Raji (cell line): ENCODE data around the gene MIEF1.

Experiments used
- POLR2A ChIP-seq: IDR thresholded peaks from 2 replicates; pipeline ENCODE4 v1.6.1; 2011; ENCODE audit warnings: low read depth, low read length, control low read depth; ENCODE audit not compliant: insufficient read depth

Gene MIEF1

DNA sequence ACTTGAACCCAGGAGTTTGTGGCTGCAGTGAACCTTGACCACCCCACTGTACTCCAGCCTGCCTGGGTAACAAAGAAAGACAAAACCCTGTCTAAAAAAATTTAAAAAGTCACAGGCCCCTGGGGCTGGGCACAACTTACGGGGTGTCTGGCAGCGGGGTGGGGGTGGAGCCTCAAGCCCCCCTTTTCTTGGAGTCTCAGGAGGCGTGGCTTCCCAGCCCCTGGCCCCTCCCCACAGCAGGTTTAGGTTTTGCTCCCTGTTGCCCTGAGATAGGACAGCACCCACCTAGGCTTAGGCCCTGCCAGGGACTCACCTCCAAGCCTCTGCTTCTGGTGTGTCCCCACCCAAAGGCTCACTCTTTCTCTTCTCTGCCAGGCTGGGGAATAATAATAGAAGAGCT, 22.8 kb upstream of the MIEF1 start:
- no peak for TF ChIP-seq POLR2A

DNA sequence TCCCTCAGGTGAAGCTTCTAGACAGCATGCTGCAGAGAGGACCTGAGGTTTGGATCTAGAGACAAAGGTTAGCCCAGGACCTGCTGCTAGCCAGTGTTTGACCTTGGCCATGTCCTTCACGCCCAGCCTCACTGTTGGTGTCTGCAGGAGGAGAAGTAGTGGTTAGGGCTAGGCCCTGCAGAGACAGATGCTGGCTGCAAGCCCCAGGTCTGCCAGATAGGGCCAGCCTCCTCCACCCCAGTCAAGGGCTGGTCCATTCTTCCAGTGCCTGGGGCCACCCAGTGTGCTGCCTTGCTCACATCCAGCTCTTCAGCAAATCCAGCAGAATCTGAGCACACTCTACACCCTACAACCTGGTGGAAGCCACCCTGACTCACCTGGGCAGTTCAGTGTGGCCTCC, 21.5 kb upstream of the MIEF1 start:
- no peak for TF ChIP-seq POLR2A

DNA sequence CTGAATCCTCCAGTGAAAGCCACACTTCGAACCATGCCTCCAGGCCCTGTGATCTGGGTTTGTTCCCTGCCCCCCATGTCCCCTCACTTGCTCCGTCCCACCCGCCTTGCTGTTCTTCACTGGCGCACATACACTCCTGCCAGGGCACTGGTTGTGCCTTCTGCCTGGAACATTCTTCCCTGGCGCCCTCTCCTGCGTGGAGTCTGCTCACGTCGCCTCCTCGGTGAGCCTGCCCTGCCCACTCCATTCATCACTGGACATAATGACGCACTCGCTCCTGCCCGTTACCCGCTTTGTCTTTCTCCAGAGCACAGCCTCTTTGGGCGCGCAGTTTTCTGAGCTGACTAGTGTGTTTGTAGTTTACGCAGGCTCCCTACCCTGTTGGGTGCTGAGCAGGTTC, 21.0 kb upstream of the MIEF1 start:
- TF ChIP-seq POLR2A: no peak

DNA sequence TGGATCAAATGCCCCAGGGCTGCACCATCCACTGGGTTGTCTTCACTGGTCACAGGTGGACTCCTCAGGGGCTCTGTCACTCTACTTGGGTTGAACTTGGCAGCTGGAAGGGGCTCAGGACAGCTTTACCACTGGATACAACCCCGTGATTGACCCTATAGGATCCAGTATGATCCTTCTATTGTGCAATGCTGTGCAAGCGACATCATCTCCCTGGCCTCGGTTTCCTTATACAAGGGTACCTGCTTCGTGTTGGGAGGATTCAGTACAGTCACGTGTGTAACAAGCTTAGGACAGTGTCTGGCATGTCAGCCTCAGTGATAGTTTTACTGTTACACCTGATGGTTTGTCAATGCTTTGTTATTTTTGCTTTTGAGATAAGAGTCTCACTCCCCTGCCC, 20.5 kb upstream of the MIEF1 start:
- TF ChIP-seq POLR2A: no peak

DNA sequence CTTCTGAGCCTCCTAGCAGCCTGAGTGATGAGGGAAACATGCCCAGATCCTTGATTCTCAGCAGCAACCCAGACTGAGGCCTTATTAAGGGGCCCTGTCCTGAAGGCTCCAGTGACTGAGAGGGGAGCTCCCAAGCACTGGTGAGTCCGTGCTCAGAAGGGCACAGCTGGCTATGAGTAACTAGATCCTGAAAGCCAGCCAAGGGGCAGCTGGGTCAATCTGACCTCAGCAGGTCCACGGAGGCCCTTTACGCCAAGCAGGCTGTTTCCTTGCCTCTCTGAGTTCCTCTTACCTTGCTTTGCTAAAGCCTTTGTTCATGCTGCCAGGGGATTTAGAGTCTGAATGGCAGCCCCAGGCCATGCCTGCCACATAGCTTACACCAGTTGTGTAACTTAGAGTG, 19.3 kb upstream of the MIEF1 start:
- TF ChIP-seq POLR2A: no peak

DNA sequence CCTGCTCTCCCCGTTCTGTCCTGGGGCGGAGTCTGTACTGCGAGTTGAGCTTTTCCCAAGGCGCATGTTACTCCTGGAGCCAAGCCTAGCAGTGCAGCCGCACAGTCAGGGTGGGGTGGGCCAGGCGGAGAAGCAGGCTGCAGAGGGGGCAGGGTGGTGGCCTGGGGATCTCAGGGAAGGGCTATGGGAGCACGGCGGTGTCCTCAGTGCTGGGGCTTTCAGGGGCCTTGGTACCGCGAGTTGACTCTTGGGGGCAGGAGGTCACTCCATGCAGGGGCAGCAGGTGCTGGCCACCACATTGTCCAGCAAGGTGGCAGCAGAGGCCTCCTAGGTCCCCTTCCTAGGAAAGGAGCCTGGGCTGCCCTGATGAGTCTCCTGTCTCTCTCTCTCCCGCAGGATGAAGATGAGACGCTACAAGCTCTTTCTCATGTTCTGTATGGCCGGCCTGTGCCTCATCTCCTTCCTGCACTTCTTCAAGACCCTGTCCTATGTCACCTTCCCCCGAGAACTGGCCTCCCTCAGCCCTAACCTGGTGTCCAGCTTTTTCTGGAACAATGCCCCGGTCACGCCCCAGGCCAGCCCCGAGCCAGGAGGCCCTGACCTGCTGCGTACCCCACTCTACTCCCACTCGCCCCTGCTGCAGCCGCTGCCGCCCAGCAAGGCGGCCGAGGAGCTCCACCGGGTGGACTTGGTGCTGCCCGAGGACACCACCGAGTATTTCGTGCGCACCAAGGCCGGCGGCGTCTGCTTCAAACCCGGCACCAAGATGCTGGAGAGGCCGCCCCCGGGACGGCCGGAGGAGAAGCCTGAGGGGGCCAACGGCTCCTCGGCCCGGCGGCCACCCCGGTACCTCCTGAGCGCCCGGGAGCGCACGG, 14.9 kb upstream of the MIEF1 start:
- no peak for TF ChIP-seq POLR2A

DNA sequence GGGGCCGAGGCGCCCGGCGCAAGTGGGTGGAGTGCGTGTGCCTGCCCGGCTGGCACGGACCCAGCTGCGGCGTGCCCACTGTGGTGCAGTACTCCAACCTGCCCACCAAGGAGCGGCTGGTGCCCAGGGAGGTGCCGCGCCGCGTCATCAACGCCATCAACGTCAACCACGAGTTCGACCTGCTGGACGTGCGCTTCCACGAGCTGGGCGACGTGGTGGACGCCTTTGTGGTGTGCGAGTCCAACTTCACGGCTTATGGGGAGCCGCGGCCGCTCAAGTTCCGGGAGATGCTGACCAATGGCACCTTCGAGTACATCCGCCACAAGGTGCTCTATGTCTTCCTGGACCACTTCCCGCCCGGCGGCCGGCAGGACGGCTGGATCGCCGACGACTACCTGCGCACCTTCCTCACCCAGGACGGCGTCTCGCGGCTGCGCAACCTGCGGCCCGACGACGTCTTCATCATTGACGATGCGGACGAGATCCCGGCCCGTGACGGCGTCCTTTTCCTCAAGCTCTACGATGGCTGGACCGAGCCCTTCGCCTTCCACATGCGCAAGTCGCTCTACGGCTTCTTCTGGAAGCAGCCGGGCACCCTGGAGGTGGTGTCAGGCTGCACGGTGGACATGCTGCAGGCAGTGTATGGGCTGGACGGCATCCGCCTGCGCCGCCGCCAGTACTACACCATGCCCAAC, 14.1 kb upstream of the MIEF1 start:
- TF ChIP-seq POLR2A: no peak

DNA sequence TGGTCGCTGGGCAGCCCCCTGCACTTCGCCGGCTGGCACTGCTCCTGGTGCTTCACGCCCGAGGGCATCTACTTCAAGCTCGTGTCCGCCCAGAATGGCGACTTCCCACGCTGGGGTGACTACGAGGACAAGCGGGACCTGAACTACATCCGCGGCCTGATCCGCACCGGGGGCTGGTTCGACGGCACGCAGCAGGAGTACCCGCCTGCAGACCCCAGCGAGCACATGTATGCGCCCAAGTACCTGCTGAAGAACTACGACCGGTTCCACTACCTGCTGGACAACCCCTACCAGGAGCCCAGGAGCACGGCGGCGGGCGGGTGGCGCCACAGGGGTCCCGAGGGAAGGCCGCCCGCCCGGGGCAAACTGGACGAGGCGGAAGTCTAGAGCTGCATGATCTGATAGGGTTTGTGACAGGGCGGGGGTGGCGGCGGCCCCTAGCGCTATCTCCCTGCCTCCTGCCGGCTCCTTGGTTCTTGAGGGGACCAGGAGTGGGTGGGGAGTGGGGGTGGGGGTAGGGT, 13.5 kb upstream of the MIEF1 start:
- no peak for TF ChIP-seq POLR2A

DNA sequence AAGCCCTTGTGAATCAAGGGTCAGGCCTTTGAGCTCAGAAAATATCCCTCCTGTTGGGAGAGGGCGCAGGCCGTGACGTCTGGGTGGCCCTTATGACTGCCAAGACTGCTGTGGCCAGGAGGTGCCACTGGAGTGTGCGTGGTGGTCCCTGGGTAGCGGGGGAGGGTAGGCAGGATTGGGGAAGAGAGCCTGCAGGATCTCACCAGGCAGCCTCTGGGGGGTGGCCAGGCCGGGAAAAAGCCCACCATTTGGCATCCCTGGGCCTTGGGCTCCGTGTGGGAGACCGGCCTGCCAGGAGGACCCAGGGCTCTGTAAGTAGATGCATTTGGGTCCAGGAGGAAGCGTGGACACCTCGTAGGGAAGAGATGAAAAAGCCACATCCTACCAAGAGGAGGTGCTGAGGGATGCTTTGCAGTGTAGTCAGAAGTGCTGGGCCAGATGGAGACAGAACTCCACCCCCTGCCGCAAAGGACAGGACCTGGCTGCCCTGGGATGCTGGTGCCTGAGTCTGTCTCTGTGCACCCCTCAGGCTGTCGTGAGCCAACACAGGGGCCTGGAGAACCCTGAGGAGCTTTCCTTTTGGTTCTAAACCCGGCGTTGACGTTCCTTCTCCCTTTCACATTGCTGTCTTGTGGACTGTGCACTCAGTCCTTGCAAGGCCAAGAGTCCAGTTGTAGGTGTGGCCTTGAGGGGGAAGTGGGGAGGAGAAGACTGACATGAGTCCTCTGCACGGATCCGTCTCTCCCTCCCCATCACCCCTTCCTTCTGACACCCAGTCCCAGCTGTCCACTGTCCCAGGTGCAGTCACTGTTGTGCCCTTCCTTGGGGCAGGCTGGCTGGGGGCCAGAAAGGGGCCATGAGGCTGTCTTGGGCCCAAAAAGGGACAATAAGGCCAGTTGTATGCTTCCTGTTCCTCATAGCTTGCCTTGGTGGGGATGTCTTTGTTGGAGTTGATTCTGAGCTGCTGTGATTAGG, 12.7 kb upstream of the MIEF1 start:
- TF ChIP-seq POLR2A: no peak

DNA sequence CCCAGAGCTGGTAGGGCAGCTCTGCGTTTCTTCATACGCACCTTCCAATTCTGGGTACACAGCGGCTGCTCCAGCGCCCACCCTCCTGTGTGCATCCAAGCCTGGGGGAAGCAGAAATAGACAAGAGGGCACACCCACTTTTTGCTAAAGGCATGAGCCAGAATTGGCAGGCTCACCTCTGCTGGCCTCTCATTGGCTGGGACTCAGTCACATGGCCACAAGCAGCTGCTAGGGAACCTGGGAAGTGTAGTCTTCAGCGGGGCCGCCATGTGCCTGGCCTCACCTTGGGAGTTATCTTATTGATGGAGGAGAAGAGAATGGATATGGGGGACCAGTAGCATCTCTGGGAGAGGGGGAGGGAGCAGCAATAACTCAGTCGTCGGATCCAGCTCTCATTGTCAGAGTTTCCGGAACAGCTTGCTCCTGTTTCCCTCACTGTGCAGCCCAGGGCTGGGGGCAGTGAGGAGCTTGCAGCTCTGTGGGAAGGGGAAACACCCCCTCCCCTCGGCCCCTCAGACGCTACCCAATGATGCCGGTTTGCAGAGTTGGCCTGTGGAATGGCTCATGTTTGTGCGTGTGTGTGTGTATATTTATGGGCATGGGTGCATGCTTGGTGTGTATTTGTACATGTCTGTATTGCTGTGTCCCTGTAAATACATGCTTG, 11.8 kb upstream of the MIEF1 start:
- peak; percentile 43; the same call in 1 of the 2 replicates for TF ChIP-seq POLR2A

DNA sequence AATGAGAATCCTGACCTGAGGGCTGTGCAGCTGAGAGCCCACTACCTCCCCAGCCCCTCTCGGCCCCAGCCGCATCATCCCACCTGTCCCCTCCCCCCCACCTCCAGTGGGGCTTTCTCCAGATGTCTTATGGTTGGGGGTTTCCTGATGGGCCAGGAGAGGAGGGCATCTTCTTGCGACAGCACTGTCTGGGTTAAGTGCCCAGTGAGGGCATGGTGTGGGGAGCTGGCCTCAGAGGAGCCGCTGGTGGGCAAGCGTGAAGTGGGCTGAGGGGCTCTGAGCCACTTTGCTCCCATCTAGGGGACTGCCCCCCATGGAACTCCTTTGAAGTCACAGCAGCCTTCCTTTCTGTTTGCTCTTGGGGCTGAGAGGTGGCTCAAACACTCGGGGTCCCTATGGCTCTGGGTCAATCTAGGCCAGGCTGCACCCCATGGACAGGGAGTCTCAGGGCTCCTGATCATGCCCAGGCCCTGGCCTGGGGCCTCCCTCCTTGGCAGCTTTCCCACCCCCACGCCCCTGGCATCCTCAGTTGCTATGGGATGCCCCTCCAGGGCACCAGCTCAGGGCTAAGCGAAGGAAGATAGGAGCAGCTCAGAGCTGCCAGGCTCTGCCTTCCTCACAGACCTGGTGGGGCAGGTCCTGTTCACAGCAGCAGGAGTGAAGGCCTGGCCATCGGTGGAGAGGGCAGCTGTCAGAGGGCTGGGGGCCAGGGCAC, 11.0 kb upstream of the MIEF1 start:
- no peak for TF ChIP-seq POLR2A

DNA sequence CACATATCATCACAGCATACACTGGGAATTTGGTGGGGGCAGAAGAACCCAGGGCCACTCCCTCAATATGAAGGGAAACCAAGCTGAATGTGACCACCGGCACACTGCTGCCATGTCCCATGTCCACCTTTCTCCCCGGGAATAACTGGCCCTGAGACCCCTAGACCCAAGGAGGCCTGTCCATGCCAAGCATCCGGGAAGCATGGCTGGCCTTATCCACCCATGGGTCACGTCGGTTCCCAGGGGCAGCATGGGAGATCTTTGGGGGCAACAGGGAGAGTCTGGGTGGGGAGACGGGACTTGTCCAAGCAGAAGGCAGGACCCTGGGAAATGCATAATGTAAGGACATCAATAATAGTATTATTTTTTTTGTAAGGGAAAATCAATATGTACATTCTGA, 10.4 kb upstream of the MIEF1 start:
- no peak for TF ChIP-seq POLR2A

DNA sequence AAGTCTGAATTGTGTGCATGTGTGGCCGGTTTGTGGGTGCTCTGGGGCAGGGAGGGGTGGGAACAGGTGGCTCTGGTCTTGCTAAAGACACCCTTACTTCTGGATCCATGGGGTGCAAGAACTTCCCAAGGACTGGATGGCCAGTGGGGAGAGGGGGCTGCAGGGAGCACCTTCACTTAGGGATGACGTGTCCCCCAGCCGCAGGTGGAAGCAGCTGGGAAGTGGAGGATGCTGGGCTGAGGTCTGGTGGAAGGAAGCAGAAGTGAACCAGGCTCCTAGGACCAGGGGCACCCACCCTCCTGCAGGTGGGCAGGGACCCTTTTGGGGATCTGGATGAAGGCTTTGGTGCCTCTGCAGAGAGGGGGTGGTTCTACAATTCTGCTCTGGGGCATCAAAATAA, 9.9 kb upstream of the MIEF1 start:
- TF ChIP-seq POLR2A: no peak

DNA sequence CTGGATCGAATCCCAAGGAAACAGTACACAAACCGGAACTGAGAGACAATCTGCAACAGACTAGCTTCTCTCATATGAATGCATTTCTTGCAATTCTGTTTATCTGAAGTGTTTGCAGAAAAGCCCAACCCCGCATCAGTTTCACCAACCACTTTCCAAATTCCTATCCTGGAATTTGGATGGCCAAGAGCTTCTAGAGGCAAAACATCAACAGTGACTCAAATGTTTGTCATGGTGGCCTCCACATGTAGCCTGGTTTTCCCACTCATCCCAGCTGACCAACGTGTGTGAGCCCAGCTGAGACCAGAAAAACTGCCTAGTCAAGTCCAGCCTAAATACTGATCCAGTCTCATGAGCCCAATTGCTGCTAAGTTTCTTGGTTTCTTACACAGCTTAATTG, 8.3 kb upstream of the MIEF1 start:
- TF ChIP-seq POLR2A: no peak
